Activated T-helper 2 cell treated with anti-CD3 and anti-CD28 coated beads, Interferon-gamma antibody, Interleukin-2, Interleukin-4, amounts not matched to agents 10 μg/mL and 5 μg/mL and 100 μg/mL, durations not matched to agents 14 hours and 24 hours and 36 hours (primary cell): Measurements from ENCODE around the gene CHRNB1. TPM values are rescaled to one million over a fixed set of nuclear protein-coding genes. Genes with fewer than 3 reads are reported as not detected.
"Not testable (repeated sequence)": the region's sequence is repeated elsewhere in the genome, so short reads cannot be mapped to it uniquely, and the experiment has no call there.

Experiments used
- DNase-seq: peaks from one replicate; pipeline ENCODE4 v3.0.0; 2021; ENCODE audit warnings: low spot score
- H3K27ac Mint-ChIP-seq: one replicate; pipeline ENCODE4 v1.8.0; 2021; ENCODE audit warnings: mixed read lengths
- H3K27me3 Mint-ChIP-seq: one replicate; pipeline ENCODE4 v1.8.0; 2021; ENCODE audit warnings: low read depth, mixed read lengths
- H3K36me3 Mint-ChIP-seq: one replicate; pipeline ENCODE4 v1.8.0; 2021; ENCODE audit warnings: low read depth, mixed read lengths
- H3K4me1 Mint-ChIP-seq: one replicate; pipeline ENCODE4 v1.8.0; 2021; ENCODE audit warnings: low read depth, mixed read lengths
- H3K4me3 Mint-ChIP-seq: one replicate; pipeline ENCODE4 v1.8.0; 2021; ENCODE audit warnings: low read depth, mild to moderate bottlenecking, moderate library complexity, mixed read lengths
- H3K9me3 Mint-ChIP-seq: one replicate; pipeline ENCODE4 v1.8.0; 2021; ENCODE audit warnings: mixed read lengths
- intact Hi-C: fragments of 100-400 bp; cut with micrococcal nuclease; formaldehyde crosslinking; loops from one replicate; pipeline ENCODE4 v1.15.1; 2023
- total RNA-seq: library from RNA; stranded (reverse); gene quantifications from 2 replicates; pipeline ENCODE4 v1.2.3, GENCODE V29; 2022

The CHRNB1 gene
- total RNA-seq, 1 donor from 2014 or later = 6.6 TPM

GRCh38 chr17:7479213-7480088 lies 34.6 kb downstream of the CHRNB1 start, which contains the start of gene ZBTB4:
TSS of gene ZBTB4 (minus strand) at chr17:7479631. CDS start at chr17:7466801, 12,830 bp downstream.
- Mint-ChIP-seq H3K9me3 (no peaks in the 10 kb centered on the region), H3K4me3 (peak within 1 kb of the TSS; percentile 92), H3K36me3 (peaks cover 4% of the 10 kb centered on the region), H3K27ac (peak within 1 kb of the TSS; percentile 76), H3K27me3 (no peaks in the 10 kb centered on the region), H3K4me1 (peaks cover 47% of the 10 kb centered on the region)
- intact Hi-C loops = loop anchor here (10.0 kb wide), 2 partner anchors 205 to 355 kb away; partner anchors contain the start of genes KDM6B, TP53 and WRAP53
- peak; percentile 55 for DNase-seq

GRCh38 chr17:7480089-7480384 lies 35.2 kb downstream of the CHRNB1 start:
- Mint-ChIP-seq H3K27me3 (no peaks in the 10 kb centered on the region), H3K27ac (peak overlapping the region; percentile 76), H3K9me3 (no peaks in the 10 kb centered on the region), H3K36me3 (peaks cover 9% of the 10 kb centered on the region), H3K4me3 (peak overlapping the region; percentile 85), H3K4me1 (peaks cover 49% of the 10 kb centered on the region)
- intact Hi-C loops = loop anchor here (10.0 kb wide), 2 partner anchors 205 to 355 kb away; partner anchors contain the start of genes KDM6B, TP53 and WRAP53
- no peak for DNase-seq

- Mint-ChIP-seq H3K27ac (peak within 1 kb of the TSS; percentile 48), H3K4me3 (peak within 1 kb of the TSS; percentile 85), H3K4me1 (peaks cover 53% of the 10 kb centered on the region), H3K36me3 (peaks cover 18% of the 10 kb centered on the region)
- not testable (repeated sequence) for H3K9me3 Mint-ChIP-seq, DNase-seq, H3K27me3 Mint-ChIP-seq
- intact Hi-C loops = loop anchor here (10.0 kb wide), 2 partner anchors 204 to 354 kb away; partner anchors contain the start of genes KDM6B, TP53 and WRAP53
Measured at GRCh38 chr17:7481275-7481674, 36.4 kb downstream of the CHRNB1 start, which contains the start of gene SLC35G6. TSS of gene SLC35G6 (plus strand) at chr17:7481446. CDS start at chr17:7481517, 71 bp downstream.

- not testable (repeated sequence) for H3K27me3 Mint-ChIP-seq, H3K9me3 Mint-ChIP-seq, DNase-seq
- H3K4me3 Mint-ChIP-seq = peak overlapping the region; percentile 98
- H3K27ac Mint-ChIP-seq = peak overlapping the region; percentile 99
- intact Hi-C loops = loop anchor here (10.0 kb wide), 2 partner anchors 203 to 353 kb away; partner anchors contain the start of genes KDM6B, TP53 and WRAP53
- H3K4me1 Mint-ChIP-seq = peaks cover 48% of the 10 kb centered on the region
- peaks cover 23% of the 10 kb centered on the region for H3K36me3 Mint-ChIP-seq
Measured at GRCh38 chr17:7481842-7482741, 37.2 kb downstream of the CHRNB1 start.

GRCh38 chr17:7482742-7483088 lies 37.9 kb downstream of the CHRNB1 start:
- H3K4me1 Mint-ChIP-seq = peaks cover 50% of the 10 kb centered on the region
- intact Hi-C loops = loop anchor here (1.0 to 10.0 kb wide), 3 partner anchors 202 to 352 kb away; partner anchors contain the start of genes ELP5, KDM6B, TP53 and WRAP53
- not testable (repeated sequence) for DNase-seq, H3K9me3 Mint-ChIP-seq, H3K27me3 Mint-ChIP-seq
- H3K36me3 Mint-ChIP-seq = peaks cover 29% of the 10 kb centered on the region
- H3K4me3 Mint-ChIP-seq = peak overlapping the region; percentile 98
- peak overlapping the region; percentile 99 for H3K27ac Mint-ChIP-seq

GRCh38 chr17:7483255-7484066 lies 38.6 kb downstream of the CHRNB1 start:
- Mint-ChIP-seq H3K27ac (peak overlapping the region; percentile 99), H3K4me3 (peak overlapping the region; percentile 98), H3K27me3 (no peaks in the 10 kb centered on the region), H3K9me3 (no peaks in the 10 kb centered on the region), H3K4me1 (peaks cover 44% of the 10 kb centered on the region), H3K36me3 (peaks cover 32% of the 10 kb centered on the region)
- DNase-seq = peak; percentile 90
- intact Hi-C loops = loop anchor here (1.0 to 10.0 kb wide), 9 partner anchors 28 to 351 kb away; partner anchors contain the start of genes ELP5, GPS2, KDM6B and SENP3

GRCh38 chr17:7484067-7484918 lies 39.4 kb downstream of the CHRNB1 start, which contains the start of gene POLR2A:
TSS of gene POLR2A (plus strand) at chr17:7484366.
- Mint-ChIP-seq H3K4me1 (peaks cover 49% of the 10 kb centered on the region), H3K27ac (peak within 1 kb of the TSS; percentile 99)

GRCh38 chr17:7484919-7485377 lies 40.1 kb downstream of the CHRNB1 start:
- Mint-ChIP-seq H3K36me3 (peaks cover 44% of the 10 kb centered on the region), H3K27me3 (no peaks in the 10 kb centered on the region), H3K27ac (peak overlapping the region; percentile 99), H3K4me3 (peak overlapping the region; percentile 98), H3K9me3 (no peaks in the 10 kb centered on the region), H3K4me1 (peaks cover 50% of the 10 kb centered on the region)
- no peak for DNase-seq
- intact Hi-C loops = loop anchor here (1.0 to 10.0 kb wide), 8 partner anchors 30 to 350 kb away; partner anchors contain the start of genes GPS2, KDM6B, SENP3 and TMEM102

More at GRCh38 chr17:7484067-7484918, 39.4 kb downstream of the CHRNB1 start, which contains the start of gene POLR2A:
- peak within 1 kb of the TSS; percentile 98 for H3K4me3 Mint-ChIP-seq
- H3K9me3 Mint-ChIP-seq = no peaks in the 10 kb centered on the region
- peak; percentile 95 for DNase-seq
- intact Hi-C loops = loop anchor here (1.0 to 10.0 kb wide), 8 partner anchors 29 to 351 kb away; partner anchors contain the start of genes GPS2, KDM6B, SENP3 and TMEM102
- peaks cover 40% of the 10 kb centered on the region for H3K36me3 Mint-ChIP-seq
- no peaks in the 10 kb centered on the region for H3K27me3 Mint-ChIP-seq

GRCh38 chr17:7486181-7486580 lies 41.3 kb downstream of the CHRNB1 start:
- intact Hi-C loops = loop anchor here (10.0 kb wide), 2 partner anchors 199 to 349 kb away; partner anchors contain the start of genes KDM6B, TP53 and WRAP53
- H3K4me1 Mint-ChIP-seq = peaks cover 51% of the 10 kb centered on the region
- peak overlapping the region; percentile 1 for H3K27ac Mint-ChIP-seq
- peaks cover 50% of the 10 kb centered on the region for H3K36me3 Mint-ChIP-seq
- no peaks in the 10 kb centered on the region for H3K27me3 Mint-ChIP-seq
- peak overlapping the region; percentile 80 for H3K4me3 Mint-ChIP-seq
- no peak for DNase-seq
- H3K9me3 Mint-ChIP-seq = no peaks in the 10 kb centered on the region

GRCh38 chr17:7490144-7490543 lies 45.3 kb downstream of the CHRNB1 start:
- Mint-ChIP-seq H3K27me3 (no peaks in the 10 kb centered on the region), H3K27ac (no peak overlapping the region), H3K4me3 (no peak overlapping the region), H3K36me3 (peaks cover 75% of the 10 kb centered on the region), H3K9me3 (no peaks in the 10 kb centered on the region), H3K4me1 (peaks cover 48% of the 10 kb centered on the region)
- intact Hi-C loops = no loop called here
- no peak for DNase-seq

- intact Hi-C loops = no loop called here
- no peak overlapping the region for H3K4me3 Mint-ChIP-seq
- H3K9me3 Mint-ChIP-seq = no peaks in the 10 kb centered on the region
- no peak overlapping the region for H3K27ac Mint-ChIP-seq
- DNase-seq = no peak
- H3K4me1 Mint-ChIP-seq = peaks cover 37% of the 10 kb centered on the region
- H3K36me3 Mint-ChIP-seq = peaks cover 78% of the 10 kb centered on the region
- H3K27me3 Mint-ChIP-seq = no peaks in the 10 kb centered on the region
Measured at GRCh38 chr17:7491583-7491982, 46.7 kb downstream of the CHRNB1 start.
